Inflammatory macrophage treated with lipopolysaccharide for 1 hour (primary cell): ENCODE data around the gene HMCN2.
A peak's percentile ranks its signal among the peaks of the same experiment; 100 is the strongest.

ENCODE experiments used
- DNase-seq, 2 donors: peaks; one replicate each; pipeline ENCODE4 v3.0.0-alpha.2; 2020 to 2022

The HMCN2 gene

GRCh38 chr9:130441031-130441430, 175.5 kb downstream of the HMCN2 start:
- no peak for DNase-seq

- DNase-seq, result no peak
These were observed 177.3 kb downstream of the HMCN2 start for GRCh38 chr9:130442746-130443455.

GRCh38 chr9:130443456-130443801, 177.9 kb downstream of the HMCN2 start:
- DNase-seq, result no peak

GRCh38 chr9:130443840-130444492, 178.4 kb downstream of the HMCN2 start:
- DNase-seq, result no peak

GRCh38 chr9:130444565-130445221, 179.1 kb downstream of the HMCN2 start, which contains the start of gene ASS1:
Gene ASS1 (plus strand): TSS chr9:130444961. CDS start chr9:130452229, 7,268 bp downstream.
- no peak for DNase-seq

- DNase-seq, result peak; percentile 31 to 48
These were observed 179.9 kb downstream of the HMCN2 start for GRCh38 chr9:130445268-130445983.

GRCh38 chr9:130446101-130446861, 180.7 kb downstream of the HMCN2 start:
- no peak for DNase-seq

GRCh38 chr9:130447193-130447816, 181.7 kb downstream of the HMCN2 start:
- DNase-seq, result no peak

- DNase-seq, result peak; percentile 21 to 23
These were observed 182.6 kb downstream of the HMCN2 start for GRCh38 chr9:130448035-130448624.

GRCh38 chr9:130448771-130449603, 183.4 kb downstream of the HMCN2 start:
- DNase-seq, result no peak

GRCh38 chr9:130450344-130451003, 184.9 kb downstream of the HMCN2 start:
- DNase-seq, result no peak

GRCh38 chr9:130451004-130451390, 185.4 kb downstream of the HMCN2 start:
- DNase-seq, result no peak

GRCh38 chr9:130451509-130452388, 186.2 kb downstream of the HMCN2 start:
- DNase-seq, result no peak

- no peak for DNase-seq
These were observed 187.3 kb downstream of the HMCN2 start for GRCh38 chr9:130452835-130453234.

GRCh38 chr9:130453487-130453886, 187.9 kb downstream of the HMCN2 start:
- DNase-seq, result no peak

GRCh38 chr9:130454096-130454811, 188.7 kb downstream of the HMCN2 start:
- no peak for DNase-seq

GRCh38 chr9:130454812-130455325, 189.3 kb downstream of the HMCN2 start:
- DNase-seq, result no peak
